DOHH2 (cell line): Measurements from ENCODE around the gene MAJIN.

Experiments used
- H3F3A ChIP-seq: fragments of 200-600 bp; sonication (generic), shearing (Covaris generic); 2 replicates; pipeline ENCODE4 v1.6.0; 2016; ENCODE audit warnings: antibody characterized with exemption, mild to moderate bottlenecking; ENCODE audit not compliant: control insufficient read depth, insufficient read depth
- H3K27ac ChIP-seq: fragments of 200-600 bp; sonication (generic); 2 replicates; pipeline ENCODE4 v1.5.1; 2014; ENCODE audit warnings: low read depth, mild to moderate bottlenecking, low read length, moderate library complexity
- H3K27me3 ChIP-seq: fragments of 200-600 bp; sonication (generic); 2 replicates; pipeline ENCODE4 v1.6.1; 2014; ENCODE audit warnings: mild to moderate bottlenecking, low read length, mixed read lengths; ENCODE audit not compliant: control insufficient read depth
- H3K36me3 ChIP-seq: fragments of 200-600 bp; sonication (generic); 2 replicates; pipeline ENCODE4 v1.6.1; 2014; ENCODE audit warnings: mild to moderate bottlenecking, low read length, moderate library complexity, mixed read lengths; ENCODE audit not compliant: control insufficient read depth
- H3K4me1 ChIP-seq: fragments of 200-600 bp; sonication (generic); 2 replicates; pipeline ENCODE4 v1.6.1; 2014; ENCODE audit warnings: mild to moderate bottlenecking, low read length, mixed read lengths; ENCODE audit not compliant: control insufficient read depth
- H3K4me2 ChIP-seq: fragments of 200-600 bp; sonication (generic); 2 replicates; pipeline ENCODE4 v1.6.0; 2014; ENCODE audit warnings: mild to moderate bottlenecking, low read length, moderate library complexity
- H3K4me3 ChIP-seq: fragments of 200-600 bp; sonication (generic); 2 replicates; pipeline ENCODE4 v1.5.1; 2014; ENCODE audit warnings: mild to moderate bottlenecking, low read length, mixed read lengths
- H3K79me2 ChIP-seq: fragments of 200-600 bp; sonication (generic); 2 replicates; pipeline ENCODE4 v1.6.1; 2014; ENCODE audit warnings: mild to moderate bottlenecking, low read length, mixed read lengths; ENCODE audit not compliant: control insufficient read depth
- H3K9me2 ChIP-seq: fragments of 200-600 bp; sonication (generic); replicated peaks from 2 replicates; pipeline ENCODE4 v1.6.1; 2014; ENCODE audit warnings: mild to moderate bottlenecking, low read length, mixed read lengths; ENCODE audit not compliant: control insufficient read depth
- H3K9me3 ChIP-seq: fragments of 200-600 bp; sonication (generic); 2 replicates; pipeline ENCODE4 v1.6.1; 2014; ENCODE audit warnings: antibody characterized with exemption, low read length, mixed read lengths; ENCODE audit not compliant: control insufficient read depth, insufficient read depth
- H4K20me1 ChIP-seq: fragments of 200-600 bp; sonication (generic); 2 replicates; pipeline ENCODE4 v1.6.0; 2014; ENCODE audit warnings: low read depth, mild to moderate bottlenecking, antibody characterized with exemption, low read length, moderate library complexity; ENCODE audit not compliant: control insufficient read depth, insufficient read depth
- CTCF ChIP-seq: fragments of 200-600 bp; sonication (generic); IDR thresholded peaks from one replicate; pipeline ENCODE4 v1.5.1; 2014; ENCODE audit warnings: antibody characterized with exemption, mild to moderate bottlenecking, low read depth, low read length; ENCODE audit not compliant: poor library complexity, severe bottlenecking
- EZH2phosphoT487 ChIP-seq: fragments of 200-600 bp; sonication (generic); IDR thresholded peaks from 2 replicates; pipeline ENCODE4 v1.6.1; 2017; ENCODE audit warnings: borderline replicate concordance, mild to moderate bottlenecking, antibody characterized with exemption, low read length, moderate library complexity, mixed read lengths

The MAJIN gene

DNA sequence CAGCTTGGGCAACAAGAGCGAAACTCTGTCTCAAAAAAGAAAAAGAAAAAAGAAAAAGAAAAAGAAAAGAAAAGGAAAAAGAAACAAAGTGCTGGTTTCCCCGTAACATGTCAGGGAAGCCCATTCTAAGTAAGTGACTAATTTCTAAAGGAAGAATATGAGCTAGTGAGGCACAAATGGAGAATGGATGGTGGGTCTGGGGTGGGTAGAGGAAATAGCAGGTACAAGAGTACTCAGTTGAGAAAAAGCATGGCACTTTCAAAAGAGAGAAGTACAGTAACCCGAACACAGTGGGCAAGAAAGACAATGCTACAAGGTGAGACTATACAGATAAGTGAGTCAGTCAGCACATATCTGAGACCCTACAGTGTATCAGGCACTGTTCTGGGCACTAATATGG lies 4.5 kb downstream of the MAJIN start:
- no peak overlapping the region for H3K4me3 ChIP-seq
- H3K9me2 ChIP-seq: no peaks in the 10 kb centered on the region
- no peaks in the 10 kb centered on the region for H3F3A ChIP-seq
- no peaks in the 10 kb centered on the region for H3K9me3 ChIP-seq
- no peak overlapping the region for H3K4me2 ChIP-seq
- H4K20me1 ChIP-seq: no peaks in the 10 kb centered on the region
- TF ChIP-seq EZH2phosphoT487 (no peak), CTCF (no peak)
- H3K27me3 ChIP-seq: no peaks in the 10 kb centered on the region
- no peaks in the 10 kb centered on the region for H3K36me3 ChIP-seq
- no peak overlapping the region for H3K27ac ChIP-seq
- peaks cover 17% of the 10 kb centered on the region for H3K4me1 ChIP-seq
- no peaks in the 10 kb centered on the region for H3K79me2 ChIP-seq

DNA sequence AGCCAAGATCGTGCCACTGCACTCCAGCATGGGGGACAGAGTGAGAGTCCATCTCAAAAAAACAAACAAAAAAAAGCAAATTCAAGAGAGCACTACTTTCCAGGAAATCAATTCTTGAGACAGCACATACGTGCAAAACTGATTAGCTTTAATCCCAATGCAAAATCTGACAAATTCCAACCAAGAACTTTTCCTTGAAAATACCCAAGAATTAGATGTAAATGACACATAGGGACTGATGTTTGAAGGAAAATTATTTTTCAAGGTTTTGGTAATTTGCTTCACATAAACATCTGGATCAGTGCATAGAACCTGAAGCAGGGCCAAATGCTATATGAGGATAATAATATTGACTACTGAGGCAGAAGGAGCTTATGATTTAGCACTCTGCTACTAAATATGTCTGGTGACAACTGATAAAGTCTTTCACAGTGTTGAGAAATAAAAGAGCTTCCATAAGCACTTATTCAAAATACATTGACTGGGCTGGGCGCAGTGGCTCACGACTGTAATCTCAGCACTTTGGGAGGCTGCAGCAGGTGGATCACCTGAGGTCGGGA lies 8.8 kb downstream of the MAJIN start:
- no peaks in the 10 kb centered on the region for H4K20me1 ChIP-seq
- H3F3A ChIP-seq: no peaks in the 10 kb centered on the region
- H3K9me2 ChIP-seq: no peaks in the 10 kb centered on the region
- TF ChIP-seq CTCF (no peak), EZH2phosphoT487 (no peak)
- H3K4me3 ChIP-seq: no peak overlapping the region
- no peak overlapping the region for H3K4me2 ChIP-seq
- no peaks in the 10 kb centered on the region for H3K36me3 ChIP-seq
- no peaks in the 10 kb centered on the region for H3K9me3 ChIP-seq
- no peak overlapping the region for H3K27ac ChIP-seq
- no peaks in the 10 kb centered on the region for H3K27me3 ChIP-seq
- H3K79me2 ChIP-seq: no peaks in the 10 kb centered on the region
- H3K4me1 ChIP-seq: peaks cover 16% of the 10 kb centered on the region

- Histone ChIP-seq H3K4me1 (peaks cover 16% of the 10 kb centered on the region), H3K79me2 (no peaks in the 10 kb centered on the region), H3K27ac (no peak overlapping the region), H3K9me2 (no peaks in the 10 kb centered on the region), H3K4me2 (no peak overlapping the region), H3F3A (no peaks in the 10 kb centered on the region), H3K36me3 (no peaks in the 10 kb centered on the region), H3K27me3 (no peaks in the 10 kb centered on the region), H3K9me3 (no peaks in the 10 kb centered on the region), H4K20me1 (no peaks in the 10 kb centered on the region), H3K4me3 (no peak overlapping the region)
- no peak for TF ChIP-seq CTCF
- TF ChIP-seq EZH2phosphoT487: no peak
Measured at GRCh38 chr11:64960719-64961118, 11.2 kb downstream of the MAJIN start.

- H3K27me3 ChIP-seq: no peaks in the 10 kb centered on the region
- no peaks in the 10 kb centered on the region for H3K9me2 ChIP-seq
- H3K4me2 ChIP-seq: 0 out of 2 replicates have a peak overlapping the region, but pooled peaks have one; percentile 0
Measured at GRCh38 chr11:64959498-64959897, 12.4 kb downstream of the MAJIN start.

More at GRCh38 chr11:64959498-64959897, 12.4 kb downstream of the MAJIN start:
- no peak overlapping the region for H3K4me3 ChIP-seq
- no peak for TF ChIP-seq CTCF
- no peak for TF ChIP-seq EZH2phosphoT487
- no peaks in the 10 kb centered on the region for H4K20me1 ChIP-seq
- no peaks in the 10 kb centered on the region for H3K36me3 ChIP-seq
- no peaks in the 10 kb centered on the region for H3K79me2 ChIP-seq
- H3K9me3 ChIP-seq: no peaks in the 10 kb centered on the region
- H3F3A ChIP-seq: no peaks in the 10 kb centered on the region
- peaks cover 9% of the 10 kb centered on the region for H3K4me1 ChIP-seq
- H3K27ac ChIP-seq: no peak overlapping the region
